CD4-positive, alpha-beta T cell (primary cell): ENCODE measurements around the gene SLC43A1. TPM values are rescaled to one million over a fixed set of nuclear protein-coding genes. Genes with fewer than 3 reads are reported as not detected.

Experiments used
- ATAC-seq: fragments of 200-7000 bp; cut with Tn5 transposase; one replicate; pipeline ENCODE4 v1.10.0; 2022; ENCODE audit warnings: mild to moderate bottlenecking; ENCODE audit not compliant: poor library complexity
- CTCF ChIA-PET: fragments of 350-600 bp; sonication (Branson Sonifier 250); formaldehyde crosslinking; loops from one replicate; lab custom pipeline; 2021; ENCODE audit warnings: antibody characterized with exemption, inconsistent platforms; lab: Charles Lee
- POLR2A ChIA-PET: fragments of 350-600 bp; sonication (Branson Sonifier 250); formaldehyde crosslinking; loops from one replicate; lab custom pipeline; 2021; ENCODE audit warnings: antibody characterized with exemption, inconsistent platforms; lab: Charles Lee
- DNase-seq, 14 experiments: peaks; one replicate each; pipeline ENCODE4 v3.0.0-alpha.2; 2013 to 2020; ENCODE audit warnings: mixed read lengths in 2 of 14
- H3K27ac ChIP-seq, 2 donors: one replicate each; pipeline versions ENCODE4 v1.5.1 to v1.7.0; 2013; ENCODE audit warnings: low read length in 2 of 2, low read depth in 1 of 2, mild to moderate bottlenecking in 1 of 2
- H3K27me3 ChIP-seq, 2 experiments: 1 replicate in 1 of 2; 2 replicates in 1 of 2; pipeline versions ENCODE4 v1.6.1 to v1.7.0; 2013; ENCODE audit warnings: low read length in 2 of 2, control low read depth in 1 of 2, mild to moderate bottlenecking in 1 of 2, moderate library complexity in 1 of 2; ENCODE audit not compliant: insufficient read depth in 2 of 2, control insufficient read depth in 1 of 2
- H3K36me3 ChIP-seq: one replicate; pipeline ENCODE4 v1.6.1; 2013; ENCODE audit warnings: low read length, control low read depth; ENCODE audit not compliant: insufficient read depth
- H3K4me1 ChIP-seq: one replicate; pipeline ENCODE4 v1.6.1; 2013; ENCODE audit warnings: low read length, control low read depth; ENCODE audit not compliant: insufficient read depth
- H3K4me3 ChIP-seq: one replicate; pipeline ENCODE4 v1.5.1; 2013; ENCODE audit warnings: mild to moderate bottlenecking, low read length, moderate library complexity
- H3K9me3 ChIP-seq, 2 experiments: 1 replicate in 1 of 2; 2 replicates in 1 of 2; pipeline versions ENCODE4 v1.6.1 to v1.7.0; 2013; ENCODE audit warnings: low read length in 2 of 2, mild to moderate bottlenecking in 2 of 2, control low read depth in 1 of 2, moderate library complexity in 1 of 2; ENCODE audit not compliant: control insufficient read depth in 1 of 2, insufficient read depth in 1 of 2
- H3K27ac Mint-ChIP-seq: one replicate; pipeline ENCODE4 v1.8.0; 2020; ENCODE audit warnings: mixed read lengths
- H3K27me3 Mint-ChIP-seq: one replicate; pipeline ENCODE4 v1.8.0; 2021; ENCODE audit warnings: mixed read lengths
- H3K36me3 Mint-ChIP-seq: one replicate; pipeline ENCODE4 v1.8.0; 2021; ENCODE audit warnings: low read depth, mixed read lengths
- H3K4me1 Mint-ChIP-seq: one replicate; pipeline ENCODE4 v1.8.0; 2021; ENCODE audit warnings: low read depth, mixed read lengths
- H3K4me3 Mint-ChIP-seq: one replicate; pipeline ENCODE4 v1.8.0; 2020; ENCODE audit warnings: mild to moderate bottlenecking, mixed read lengths
- H3K9me3 Mint-ChIP-seq: one replicate; pipeline ENCODE4 v1.8.0; 2020; ENCODE audit warnings: mixed read lengths
- CTCF ChIP-seq: fragments of 200-600 bp; IDR thresholded peaks from one replicate; pipeline ENCODE4 v1.8.0; 2022; ENCODE audit warnings: antibody characterized with exemption, mild to moderate bottlenecking
- intact Hi-C, 2 experiments: fragments of 100-400 bp; cut with DNase I in 1 of 2; cut with micrococcal nuclease in 1 of 2; formaldehyde crosslinking; loops; one replicate each; pipeline versions ENCODE4 v1.15.1 to v1.9.0; 2023 to 2025; cut with DNase I, micrococcal nuclease
- total RNA-seq, 174 experiments: library from RNA in 2 of 174; stranded (reverse) in 2 of 174; gene quantifications; one replicate each; pipeline ENCODE4 v1.2.3 and lab custom pipeline; 2021 to 2026

The SLC43A1 gene
- total RNA-seq, 2 experiments from 2014 or later = 3.1 to 4.2 TPM

- H3K27ac Mint-ChIP-seq = no peak overlapping the region
These were observed 40.5 kb upstream of the SLC43A1 start for GRCh38 chr11:57556041-57556440.

GRCh38 chr11:57555393-57555792, 39.9 kb upstream of the SLC43A1 start:
- Mint-ChIP-seq H3K4me3 (no peak overlapping the region), H3K4me1 (peaks cover 6% of the 10 kb centered on the region), H3K27me3 (no peaks in the 10 kb centered on the region), H3K27ac (no peak overlapping the region), H3K9me3 (no peaks in the 10 kb centered on the region), H3K36me3 (peaks cover 93% of the 10 kb centered on the region)
- intact Hi-C loops = no loop called here
- no peaks in the 10 kb centered on the region for H3K9me3 ChIP-seq
- ChIA-PET CTCF (no interaction called here), POLR2A (no interaction called here)
- H3K36me3 ChIP-seq = peaks cover 98% of the 10 kb centered on the region
- H3K4me3 ChIP-seq = no peak overlapping the region
- no peaks in the 10 kb centered on the region for H3K27me3 ChIP-seq
- H3K27ac ChIP-seq = no peak overlapping the region
- no peak for DNase-seq
- H3K4me1 ChIP-seq = no peaks in the 10 kb centered on the region
- TF ChIP-seq CTCF = no peak
- ATAC-seq = no peak

More at GRCh38 chr11:57556041-57556440, 40.5 kb upstream of the SLC43A1 start:
- Histone ChIP-seq H3K27ac (no peak overlapping the region), H3K27me3 (no peaks in the 10 kb centered on the region), H3K4me1 (peaks cover under 1% of the 10 kb centered on the region), H3K36me3 (peaks cover 95% of the 10 kb centered on the region), H3K9me3 (no peaks in the 10 kb centered on the region), H3K4me3 (no peak overlapping the region)
- peaks cover 9% of the 10 kb centered on the region for H3K4me1 Mint-ChIP-seq
- H3K4me3 Mint-ChIP-seq = no peak overlapping the region
- no peak for ATAC-seq
- no peak for TF ChIP-seq CTCF
- DNase-seq = no peak
- POLR2A ChIA-PET = no interaction called here
- H3K9me3 Mint-ChIP-seq = no peaks in the 10 kb centered on the region
- intact Hi-C loops = no loop called here
- no peaks in the 10 kb centered on the region for H3K27me3 Mint-ChIP-seq
- CTCF ChIA-PET = no interaction called here
- H3K36me3 Mint-ChIP-seq = peaks cover 91% of the 10 kb centered on the region

GRCh38 chr11:57552479-57552878, 37.0 kb upstream of the SLC43A1 start:
- CTCF ChIA-PET = interaction anchor here (2.4 kb wide), 1 partner anchor 16 kb away, joined by 5 read pairs; no protein-coding TSS in a partner anchor
- DNase-seq (no peak), ATAC-seq (no peak)
- H3K27me3 Mint-ChIP-seq = no peaks in the 10 kb centered on the region
- no peak overlapping the region for H3K27ac ChIP-seq
- TF ChIP-seq CTCF = no peak
- peaks cover 90% of the 10 kb centered on the region for H3K36me3 ChIP-seq
- H3K9me3 ChIP-seq = no peaks in the 10 kb centered on the region
- no peak overlapping the region for H3K4me3 ChIP-seq
- no peaks in the 10 kb centered on the region for H3K9me3 Mint-ChIP-seq
- H3K4me3 Mint-ChIP-seq = no peak overlapping the region
- no peak overlapping the region for H3K27ac Mint-ChIP-seq
- peaks cover 96% of the 10 kb centered on the region for H3K36me3 Mint-ChIP-seq
- H3K4me1 ChIP-seq = no peaks in the 10 kb centered on the region
- peaks cover 6% of the 10 kb centered on the region for H3K4me1 Mint-ChIP-seq
- intact Hi-C loops = no loop called here
- POLR2A ChIA-PET = no interaction called here
- H3K27me3 ChIP-seq = no peaks in the 10 kb centered on the region
